SH-SY5Y (cell line): ENCODE results near the gene PUDP.

ENCODE experiments used
- GATA2 ChIP-seq: IDR thresholded peaks from 2 replicates; pipeline ENCODE4 v1.6.1; 2011; ENCODE audit warnings: mild to moderate bottlenecking, low read depth, low read length
- GATA3 ChIP-seq: IDR thresholded peaks from 2 replicates; pipeline ENCODE4 v1.6.1; 2011; ENCODE audit warnings: low read depth, mild to moderate bottlenecking, low read length, moderate library complexity

GRCh38 chrX:7120878-7121219, 27.1 kb downstream of the PUDP start:
- TF ChIP-seq GATA2 (no peak), GATA3 (no peak)
